SJSA1 (cell line): ENCODE results near the gene CIDEB. TPM values are rescaled to one million over a fixed set of nuclear protein-coding genes. Genes with fewer than 3 reads are reported as not detected.
A peak's percentile ranks its signal among the peaks of the same experiment; 100 is the strongest.
"Not testable (repeated sequence)": the region's sequence is repeated elsewhere in the genome, so short reads cannot be mapped to it uniquely, and the experiment has no call there.

Source experiments
- DNase-seq, 2 experiments: peaks; one replicate each; pipeline ENCODE4 v3.0.0-alpha.2; 2015 to 2020; ENCODE audit warnings: low spot score in 2 of 2, low read depth in 1 of 2
- H3K27ac ChIP-seq: fragments of 250-450 bp; sonication (Bioruptor Pico); 2 replicates; pipeline ENCODE4 v1.5.1; 2020; ENCODE audit warnings: mild to moderate bottlenecking, moderate library complexity
- H3K27me3 ChIP-seq: fragments of 250-450 bp; sonication (Bioruptor Pico); replicated peaks from 2 replicates; pipeline ENCODE4 v1.5.1; 2020; ENCODE audit warnings: mild to moderate bottlenecking, moderate library complexity
- H3K36me3 ChIP-seq: fragments of 250-450 bp; sonication (Bioruptor Pico); 2 replicates; pipeline ENCODE4 v1.5.1; 2020; ENCODE audit warnings: mild to moderate bottlenecking
- H3K4me1 ChIP-seq: fragments of 250-450 bp; sonication (Bioruptor Pico); replicated peaks from 2 replicates; pipeline ENCODE4 v1.6.1; 2021; ENCODE audit warnings: mild to moderate bottlenecking
- H3K4me3 ChIP-seq: fragments of 250-450 bp; sonication (Bioruptor Pico); 2 replicates; pipeline ENCODE4 v1.5.1; 2020; ENCODE audit warnings: mild to moderate bottlenecking
- H3K9me3 ChIP-seq: fragments of 250-450 bp; sonication (Bioruptor Pico); replicated peaks from 2 replicates; pipeline ENCODE4 v1.5.1; 2020; ENCODE audit warnings: mild to moderate bottlenecking
- total RNA-seq: library from RNA; depleted of rRNA; stranded (reverse); fragments of >200 nt; shearing (Covaris generic); gene quantifications from 2 replicates; pipeline ENCODE4 v1.2.3, GENCODE V29; 2014

The CIDEB gene
- total RNA-seq, 1 experiment from 2014 or later: not detected

DNA sequence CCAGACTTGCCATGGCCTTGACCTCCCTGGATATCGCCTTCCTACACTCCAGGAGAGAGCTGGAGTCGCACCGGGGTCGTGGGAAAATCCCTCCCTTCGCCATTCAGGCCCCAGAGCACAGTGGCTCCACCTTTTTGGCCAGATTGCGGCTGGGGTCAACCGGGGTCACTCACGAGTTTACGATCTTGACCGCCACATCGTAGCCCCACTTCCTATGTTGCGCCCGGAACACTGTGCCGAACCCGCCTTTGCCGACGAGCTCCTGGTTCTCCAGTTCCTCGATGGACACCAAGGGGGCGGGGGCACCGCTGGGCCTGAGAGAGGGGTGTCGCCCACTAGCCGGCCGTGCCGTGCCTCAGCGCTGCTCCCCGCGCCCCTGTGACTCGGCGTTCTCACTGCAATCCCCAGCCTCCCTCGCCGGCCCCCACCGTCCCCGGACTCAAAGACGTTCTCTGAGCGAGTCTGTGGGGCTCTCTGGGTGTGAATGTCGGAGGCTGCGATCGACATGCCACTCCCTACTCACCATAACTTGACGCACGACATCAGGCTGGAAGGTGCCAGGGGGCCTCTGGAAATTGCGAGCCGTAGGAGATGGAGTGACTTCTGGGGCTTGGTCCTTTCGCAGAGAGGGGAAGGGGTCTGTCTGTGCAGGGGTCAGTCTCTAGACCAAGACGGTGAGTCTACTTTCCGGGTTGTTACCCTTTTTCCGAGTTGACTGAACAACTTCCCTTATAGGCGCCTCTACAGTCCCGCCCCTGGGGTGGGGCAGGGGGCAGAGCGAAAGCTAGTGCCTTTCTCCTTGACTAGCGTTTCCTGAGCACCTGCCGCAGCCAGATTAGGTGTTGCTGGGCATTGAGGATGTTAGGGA is 31.7 kb upstream of the CIDEB start, which contains the start of gene RIPK3:
Gene RIPK3, minus strand, starts transcription at position 708 of the 868 bp plus-strand sequence. Its CDS starts 165 bp downstream, at position 543.
- Histone ChIP-seq H3K4me1 (no peaks in the 10 kb centered on the region), H3K9me3 (no peaks in the 10 kb centered on the region), H3K36me3 (no peaks in the 10 kb centered on the region), H3K4me3 (no peak within 1 kb of the TSS), H3K27me3 (no peaks in the 10 kb centered on the region), H3K27ac (no peak within 1 kb of the TSS)
- no peak for DNase-seq

DNA sequence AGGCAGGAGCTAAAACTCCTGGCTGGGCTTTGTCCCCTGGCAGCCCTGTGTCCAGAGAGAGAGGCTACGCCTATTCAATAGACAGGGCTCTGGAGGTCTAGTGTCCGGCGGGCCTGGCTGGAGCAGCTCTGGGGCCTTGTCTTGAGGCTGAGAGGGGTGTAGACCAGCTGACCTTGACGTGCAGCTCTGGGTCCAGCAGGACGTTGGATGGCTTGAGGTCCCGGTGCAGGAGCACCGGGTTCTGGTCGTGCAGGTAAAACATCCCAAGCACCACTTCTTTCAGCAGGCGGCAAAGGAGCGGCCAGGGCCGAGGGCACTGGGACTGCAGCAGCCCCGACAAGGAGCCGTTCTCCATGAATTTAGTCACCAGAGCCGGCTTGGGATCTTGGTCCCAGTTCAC is 31.1 kb upstream of the CIDEB start:
- no peak for DNase-seq
- Histone ChIP-seq H3K36me3 (no peaks in the 10 kb centered on the region), H3K27ac (no peak overlapping the region), H3K9me3 (no peaks in the 10 kb centered on the region), H3K4me1 (peaks cover 1% of the 10 kb centered on the region), H3K4me3 (no peak overlapping the region), H3K27me3 (no peaks in the 10 kb centered on the region)

DNA sequence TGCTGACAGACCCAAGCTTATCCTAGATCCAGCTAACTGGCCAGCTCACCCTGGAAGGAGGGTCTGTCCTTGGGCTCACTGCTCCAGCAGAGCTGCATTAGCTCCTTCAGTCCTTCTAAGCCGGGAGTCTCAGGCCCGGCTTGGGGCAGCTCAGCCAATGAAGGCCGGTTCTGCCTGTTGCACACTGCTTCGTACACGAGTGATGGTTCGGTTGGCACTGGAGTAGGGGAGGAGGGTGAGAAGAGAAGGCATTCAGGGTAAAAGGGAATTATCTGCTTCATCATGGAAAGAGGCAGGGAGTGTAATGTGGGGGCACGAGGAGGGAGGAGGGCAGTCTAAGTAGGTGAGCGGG is 30.0 kb upstream of the CIDEB start:
- H3K27me3 ChIP-seq: no peaks in the 10 kb centered on the region

DNA sequence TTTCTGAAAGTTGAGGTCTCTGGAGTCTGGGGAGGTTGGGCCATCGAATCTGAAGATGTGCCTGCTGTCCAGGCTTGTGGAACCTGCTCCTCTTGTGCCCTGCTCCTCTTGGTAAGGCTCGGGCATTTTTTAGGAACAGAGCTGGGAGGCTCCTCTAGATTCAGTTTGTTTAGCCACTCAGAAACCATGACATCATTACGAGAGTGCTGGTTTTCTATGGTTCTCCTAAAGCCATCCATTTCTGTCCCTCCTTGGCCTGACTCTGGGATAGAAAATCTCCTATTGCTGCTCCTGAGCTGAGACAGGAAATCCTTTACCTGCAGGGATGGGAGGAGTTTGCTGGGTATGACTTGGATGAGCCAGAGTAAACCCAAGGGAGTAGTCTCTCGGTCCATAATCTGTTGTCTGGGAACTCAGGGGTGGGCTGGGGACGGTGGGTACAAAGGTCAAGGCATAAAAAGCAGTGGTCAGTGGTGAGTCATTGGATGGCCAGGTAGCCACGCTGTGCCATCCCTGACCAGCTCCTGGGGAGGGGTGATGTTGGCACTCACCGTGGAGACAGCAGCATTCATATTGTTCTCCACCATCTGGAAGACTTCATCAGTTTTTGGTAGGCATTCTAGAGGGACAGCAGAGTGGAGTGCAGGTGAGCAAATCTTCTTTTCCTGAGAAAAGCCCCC is 29.5 kb upstream of the CIDEB start:
- peaks cover 7% of the 10 kb centered on the region for H3K4me1 ChIP-seq
- no peaks in the 10 kb centered on the region for H3K9me3 ChIP-seq
- no peaks in the 10 kb centered on the region for H3K27me3 ChIP-seq
- no peaks in the 10 kb centered on the region for H3K36me3 ChIP-seq
- DNase-seq: no peak
- no peak overlapping the region for H3K4me3 ChIP-seq
- no peak overlapping the region for H3K27ac ChIP-seq

More for the DNA sequence above, 30.0 kb upstream of the CIDEB start:
- no peak overlapping the region for H3K4me3 ChIP-seq
- H3K36me3 ChIP-seq: no peaks in the 10 kb centered on the region
- no peaks in the 10 kb centered on the region for H3K9me3 ChIP-seq
- no peak overlapping the region for H3K27ac ChIP-seq
- DNase-seq: no peak
- peaks cover 7% of the 10 kb centered on the region for H3K4me1 ChIP-seq

DNA sequence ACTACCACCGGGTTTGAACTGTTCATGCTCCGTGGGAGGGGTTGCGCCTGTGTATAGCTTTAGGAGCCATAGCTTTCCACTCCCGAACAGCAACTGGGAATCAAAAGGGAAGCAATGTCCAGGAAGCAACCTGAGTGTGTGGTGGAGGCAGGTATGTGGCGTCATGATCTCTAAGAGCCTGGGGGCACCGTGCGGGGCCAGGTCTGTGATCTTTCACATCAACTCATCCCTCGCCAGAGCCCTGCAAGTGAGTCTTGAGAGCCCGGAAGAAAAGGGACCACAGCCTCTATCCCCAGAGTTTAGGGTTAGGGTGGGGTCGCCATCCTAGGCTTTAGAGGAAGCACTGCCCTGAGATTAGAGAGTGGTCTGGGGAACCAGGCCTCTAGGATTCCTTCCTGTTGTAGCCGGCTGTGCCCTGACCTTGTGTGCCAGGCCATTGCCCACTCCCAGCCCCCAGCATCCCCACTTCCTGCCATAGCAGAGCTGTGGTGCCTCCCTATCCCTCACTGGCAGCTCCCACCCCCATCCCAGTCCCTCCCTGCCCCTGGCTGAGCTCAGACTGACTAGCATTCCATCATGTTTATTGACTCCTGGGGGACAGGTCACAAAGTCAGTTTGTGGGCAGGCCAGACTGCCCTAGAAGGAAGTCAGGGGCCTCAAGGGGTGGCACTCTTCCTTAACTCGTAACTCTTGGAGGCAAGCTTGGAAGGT is 27.8 kb upstream of the CIDEB start:
- H3K27me3 ChIP-seq: no peaks in the 10 kb centered on the region
- no peak overlapping the region for H3K4me3 ChIP-seq
- H3K27ac ChIP-seq: no peak overlapping the region
- H3K4me1 ChIP-seq: peaks cover 7% of the 10 kb centered on the region
- DNase-seq: no peak
- H3K9me3 ChIP-seq: no peaks in the 10 kb centered on the region
- H3K36me3 ChIP-seq: no peaks in the 10 kb centered on the region

DNA sequence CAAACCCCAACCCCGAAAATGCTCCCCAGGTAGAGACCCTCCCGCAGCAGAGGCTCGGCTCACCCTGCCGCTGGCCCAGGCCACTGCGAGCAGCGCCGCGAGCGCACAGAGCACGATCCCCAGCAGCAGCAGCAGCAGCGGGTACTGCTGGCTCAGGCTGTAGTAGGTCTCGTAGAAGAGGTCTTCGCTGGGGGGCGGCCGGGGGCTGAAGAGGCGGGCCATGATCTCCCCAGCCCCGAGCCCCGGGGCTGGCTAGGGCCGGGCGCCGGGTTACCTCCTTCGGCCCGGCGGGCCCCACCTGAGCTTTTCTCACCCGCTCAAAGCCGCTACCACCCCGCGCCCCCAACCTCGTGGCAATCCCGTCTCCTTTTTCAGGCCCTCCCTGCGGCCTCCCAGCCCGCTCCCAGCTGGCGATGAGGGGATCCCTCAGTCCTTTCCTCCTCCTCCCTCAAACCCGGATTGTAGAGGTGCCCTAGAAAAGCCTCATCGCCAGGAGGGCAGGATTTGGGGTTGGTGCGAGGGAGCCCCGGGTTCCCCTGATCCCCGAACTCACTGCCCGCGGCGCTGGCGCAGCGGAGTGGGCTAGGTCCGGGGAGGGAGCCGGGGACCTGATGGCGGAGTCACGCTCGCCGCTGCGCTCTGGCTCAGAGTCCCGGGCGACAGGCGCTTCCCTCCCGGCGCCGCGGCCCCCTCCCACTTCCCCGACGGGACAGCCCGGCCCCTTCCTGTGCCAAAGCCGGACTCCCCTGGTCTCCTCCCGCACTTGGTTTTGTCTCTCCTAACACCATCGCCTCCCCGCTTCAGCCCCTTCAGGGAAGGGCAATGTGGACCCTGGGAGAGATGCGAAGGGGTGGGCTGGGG is 26.9 kb upstream of the CIDEB start, which contains the start of gene ADCY4:
Gene ADCY4, minus strand, starts transcription at position 641 of the 861 bp plus-strand sequence. Its CDS starts 419 bp downstream, at position 222.
- DNase-seq: no peak
- no peaks in the 10 kb centered on the region for H3K27me3 ChIP-seq
- no peak within 1 kb of the TSS for H3K27ac ChIP-seq
- H3K36me3 ChIP-seq: no peaks in the 10 kb centered on the region
- H3K4me1 ChIP-seq: peaks cover 7% of the 10 kb centered on the region
- H3K9me3 ChIP-seq: no peaks in the 10 kb centered on the region
- H3K4me3 ChIP-seq: peak within 1 kb of the TSS; percentile 18

DNA sequence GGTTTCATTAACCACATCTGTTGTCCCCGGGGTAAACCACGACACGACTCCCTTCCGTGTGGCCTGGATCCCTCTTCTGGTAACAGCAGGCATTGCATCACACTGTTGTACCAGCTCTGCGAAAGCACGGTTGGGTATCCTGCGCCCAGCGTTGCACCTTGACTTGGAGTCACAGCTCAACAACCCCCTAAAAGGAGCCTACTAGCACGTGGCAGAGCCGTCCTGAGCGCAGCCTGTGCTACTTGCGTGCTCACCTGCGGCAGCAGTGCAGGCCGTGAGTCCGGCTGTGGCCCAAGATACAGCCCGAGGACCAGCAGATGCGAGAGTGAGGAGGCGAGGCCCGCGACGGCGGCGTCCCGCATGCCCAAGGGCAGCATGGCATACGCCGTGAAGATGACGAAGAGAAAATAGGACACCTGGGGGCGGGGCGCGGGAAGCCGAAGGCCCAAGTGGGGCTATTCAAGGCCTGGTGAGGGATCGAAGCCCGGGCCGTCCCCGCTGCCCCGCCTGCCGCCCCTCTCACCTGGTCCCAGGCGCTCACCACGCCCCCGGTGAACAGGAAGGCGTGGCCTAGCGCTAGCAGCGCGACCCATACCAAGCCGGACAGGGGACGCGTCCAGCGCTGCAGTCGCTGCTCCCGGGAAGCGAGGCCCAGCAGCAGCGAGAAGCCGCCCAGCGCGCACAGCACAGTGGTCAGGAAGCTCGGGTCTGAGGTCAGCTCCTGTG is 24.7 kb upstream of the CIDEB start:
- DNase-seq: peak in 1 of 2 experiments; percentile 58
- Histone ChIP-seq H3K4me1 (peaks cover 7% of the 10 kb centered on the region), H3K9me3 (no peaks in the 10 kb centered on the region), H3K27ac (no peak overlapping the region), H3K27me3 (no peaks in the 10 kb centered on the region), H3K36me3 (no peaks in the 10 kb centered on the region), H3K4me3 (no peak overlapping the region)

DNA sequence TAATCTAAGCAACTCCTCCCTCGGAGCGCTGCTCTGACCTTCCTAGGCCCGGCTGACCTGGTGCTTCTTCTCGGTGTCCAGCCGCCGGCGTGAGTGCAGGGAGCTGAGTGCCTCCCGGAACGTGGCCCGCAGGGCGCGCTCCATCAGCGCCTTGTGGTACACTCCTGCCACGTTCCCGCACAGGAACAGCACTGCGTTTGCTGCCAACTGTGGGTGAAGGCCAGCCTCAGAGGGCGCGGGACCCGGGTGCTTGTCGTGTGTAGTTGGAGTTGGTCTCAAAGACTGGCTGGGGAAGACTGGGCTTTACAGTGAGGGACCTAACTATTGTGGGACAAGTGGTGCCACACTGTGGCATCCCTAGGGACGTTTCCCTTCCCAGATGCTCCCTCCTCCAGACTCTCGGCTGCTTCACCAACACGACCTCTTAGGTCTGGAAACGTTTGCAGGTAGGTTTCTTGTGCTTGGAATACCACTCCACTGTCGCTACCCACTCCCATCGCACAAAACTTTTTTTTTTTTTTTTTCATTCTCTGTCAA is 24.0 kb upstream of the CIDEB start:
- Histone ChIP-seq H3K27ac (no peak overlapping the region), H3K4me1 (peaks cover 7% of the 10 kb centered on the region), H3K9me3 (no peaks in the 10 kb centered on the region), H3K36me3 (no peaks in the 10 kb centered on the region), H3K27me3 (no peaks in the 10 kb centered on the region), H3K4me3 (no peak overlapping the region)
- DNase-seq: no peak

DNA sequence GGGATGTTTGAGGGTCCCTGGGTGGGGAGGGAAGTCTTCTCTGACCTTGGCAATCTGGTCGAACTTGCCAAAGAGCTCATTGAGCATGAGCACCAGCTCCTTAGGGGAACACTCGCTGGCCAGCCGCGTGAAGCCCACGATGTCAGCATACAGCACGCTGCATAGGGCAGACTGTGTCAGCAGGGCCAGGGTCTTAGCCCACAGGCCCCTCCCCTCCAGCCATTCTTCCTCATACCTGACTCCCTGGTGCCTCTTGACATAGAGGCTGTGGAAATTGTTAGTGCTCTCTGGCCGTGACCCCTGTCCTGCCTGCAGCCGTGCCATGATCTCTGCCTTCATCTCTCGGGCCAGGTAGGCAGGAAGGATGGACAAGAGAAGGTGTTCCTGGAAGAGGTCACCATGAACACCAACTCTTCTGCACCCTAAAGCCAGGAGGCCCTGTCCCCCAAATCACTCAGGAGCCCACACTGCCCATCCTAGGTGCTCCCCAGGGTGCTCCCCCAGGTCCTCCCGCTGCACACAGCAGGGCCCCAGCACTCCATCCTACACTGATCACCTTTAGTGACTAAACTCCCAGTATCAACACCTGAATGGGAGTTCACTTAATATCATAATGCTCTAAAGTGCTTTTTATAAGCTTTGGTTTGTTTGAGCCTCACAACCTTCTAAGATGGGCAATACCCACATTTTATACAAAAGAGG is 23.3 kb upstream of the CIDEB start:
- no peak for DNase-seq
- Histone ChIP-seq H3K4me1 (peaks cover 7% of the 10 kb centered on the region), H3K4me3 (no peak overlapping the region), H3K27ac (no peak overlapping the region), H3K9me3 (no peaks in the 10 kb centered on the region), H3K27me3 (no peaks in the 10 kb centered on the region), H3K36me3 (no peaks in the 10 kb centered on the region)

DNA sequence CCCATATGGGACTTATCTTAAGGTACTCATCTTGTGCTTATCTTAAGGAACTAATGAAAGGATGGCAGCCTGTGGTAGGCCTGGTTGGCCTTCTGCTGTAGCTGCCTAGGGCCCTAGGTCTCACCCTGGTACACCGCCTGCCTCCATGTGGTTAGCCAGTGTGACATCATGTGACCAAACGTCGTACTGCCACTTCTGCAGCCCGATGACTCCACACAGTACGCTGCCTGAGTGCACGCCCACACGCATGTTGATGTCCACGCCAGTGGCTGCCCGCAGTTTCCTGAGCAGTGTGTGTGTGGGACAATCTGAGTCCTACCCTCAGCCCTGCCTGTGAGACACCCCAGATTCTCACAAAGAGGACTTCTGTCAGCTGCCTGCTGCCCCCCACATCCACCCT is 22.0 kb upstream of the CIDEB start:
- H3K27ac ChIP-seq: no peak overlapping the region
- no peaks in the 10 kb centered on the region for H3K9me3 ChIP-seq
- H3K4me3 ChIP-seq: no peak overlapping the region
- H3K4me1 ChIP-seq: peaks cover 7% of the 10 kb centered on the region
- DNase-seq: no peak
- H3K27me3 ChIP-seq: no peaks in the 10 kb centered on the region
- no peaks in the 10 kb centered on the region for H3K36me3 ChIP-seq

DNA sequence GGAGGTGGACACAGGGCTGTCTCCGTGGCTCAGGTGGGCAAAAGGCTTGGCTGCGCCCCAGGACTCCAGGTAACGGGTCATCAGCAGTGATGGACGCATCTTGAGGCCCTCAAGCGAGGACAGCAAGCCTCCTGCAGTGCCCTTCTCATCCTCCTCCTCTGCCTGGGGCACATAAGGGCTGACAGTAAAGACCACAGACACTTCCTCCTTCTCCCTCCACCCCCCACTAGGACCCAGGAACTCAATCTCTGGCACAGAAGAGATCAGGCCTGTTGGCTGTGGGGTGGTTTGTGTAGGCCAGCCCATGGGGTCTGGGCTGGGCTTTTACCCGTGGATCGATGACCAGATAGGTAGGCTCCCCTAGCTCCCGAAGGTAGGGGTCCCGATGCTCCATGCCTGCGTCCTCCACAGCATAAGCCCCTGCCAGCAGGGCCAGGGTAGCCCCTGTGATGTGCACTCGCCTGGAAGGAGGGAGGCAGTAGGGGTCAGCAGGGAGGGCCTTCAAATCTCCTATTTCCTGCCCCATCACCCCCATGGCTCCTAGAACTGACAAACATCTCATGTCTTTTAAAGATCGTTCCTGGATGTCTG is 21.4 kb upstream of the CIDEB start:
- H3K9me3 ChIP-seq: no peaks in the 10 kb centered on the region
- no peak overlapping the region for H3K4me3 ChIP-seq
- DNase-seq: no peak
- no peak overlapping the region for H3K27ac ChIP-seq
- no peaks in the 10 kb centered on the region for H3K27me3 ChIP-seq
- peaks cover 7% of the 10 kb centered on the region for H3K4me1 ChIP-seq
- H3K36me3 ChIP-seq: no peaks in the 10 kb centered on the region

DNA sequence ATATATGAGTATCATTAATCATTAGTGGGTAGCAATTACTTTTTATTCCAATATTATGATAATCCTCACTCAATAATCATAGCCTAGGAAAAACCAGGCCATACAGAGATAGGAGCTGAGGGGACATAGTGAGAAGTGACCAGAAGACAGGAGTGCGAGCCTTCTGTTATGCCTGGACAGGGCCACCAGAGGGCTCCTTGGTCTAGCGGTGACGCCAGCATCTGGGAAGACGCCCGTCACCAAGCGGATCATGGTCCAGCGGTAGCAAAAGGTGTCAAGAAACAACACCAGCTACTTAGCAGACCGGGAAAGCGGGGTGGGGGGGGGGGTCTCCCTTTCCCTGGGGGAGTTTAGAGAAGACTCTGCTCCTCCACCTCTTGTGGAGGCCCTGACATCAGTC is 20.1 kb upstream of the CIDEB start:
- DNase-seq, H3K36me3 ChIP-seq, H3K9me3 ChIP-seq, H3K4me3 ChIP-seq, H3K27ac ChIP-seq, H3K4me1 ChIP-seq, H3K27me3 ChIP-seq: not testable (repeated sequence)
